DND-41 (cell line): ENCODE data around the gene NGRN.
A peak's percentile ranks its signal among the peaks of the same experiment; 100 is the strongest.

Experiments used
- ATAC-seq: fragments of 200-7000 bp; cut with Tn5 transposase; 3 replicates; pipeline ENCODE4 v1.9.1; 2021; ENCODE audit warnings: low read depth; ENCODE audit not compliant: insufficient read depth
- DNase-seq: peaks from one replicate; pipeline ENCODE4 v3.0.0-alpha.2; 2020
- H2AFZ ChIP-seq: 2 replicates; pipeline ENCODE4 v1.6.0; 2012; ENCODE audit warnings: low read depth, low read length
- H3K27ac ChIP-seq: 2 replicates; pipeline ENCODE4 v1.5.1; 2012; ENCODE audit warnings: low read length, inconsistent platforms
- H3K27me3 ChIP-seq: fragments of 200-600 bp; sonication (generic); 2 replicates; pipeline ENCODE4 v1.6.0; 2012; ENCODE audit warnings: low read length, mild to moderate bottlenecking, inconsistent platforms; ENCODE audit not compliant: insufficient read depth, poor library complexity
- H3K36me3 ChIP-seq: 2 replicates; pipeline ENCODE4 v1.5.1; 2012; ENCODE audit warnings: low read length, inconsistent platforms; ENCODE audit not compliant: insufficient read depth
- H3K4me1 ChIP-seq: 2 replicates; pipeline ENCODE4 v1.5.1; 2012; ENCODE audit warnings: mild to moderate bottlenecking, low read length; ENCODE audit not compliant: insufficient read depth
- H3K4me2 ChIP-seq: 2 replicates; pipeline ENCODE4 v1.6.0; 2012; ENCODE audit warnings: mild to moderate bottlenecking, moderate library complexity, low read length, inconsistent platforms; ENCODE audit not compliant: insufficient read depth
- H3K4me3 ChIP-seq, 2 experiments: fragments of 200-600 bp in 1 of 2; shearing (Covaris generic) in 1 of 2; 2 replicates each; pipeline ENCODE4 v1.5.1; 2012 to 2016; ENCODE audit warnings: inconsistent platforms in 2 of 2, low read length in 2 of 2, mild to moderate bottlenecking in 2 of 2, low read depth in 1 of 2, moderate library complexity in 1 of 2
- H3K79me2 ChIP-seq: 2 replicates; pipeline ENCODE4 v1.6.0; 2012; ENCODE audit warnings: low read length, inconsistent platforms; ENCODE audit not compliant: insufficient read depth
- H3K9ac ChIP-seq: 2 replicates; pipeline ENCODE4 v1.6.0; 2012; ENCODE audit warnings: low read depth, mild to moderate bottlenecking, inconsistent platforms, low read length, moderate library complexity
- H3K9me3 ChIP-seq: 2 replicates; pipeline ENCODE4 v1.5.1; 2012; ENCODE audit warnings: low read length, moderate library complexity, mild to moderate bottlenecking, inconsistent platforms; ENCODE audit not compliant: insufficient read depth, severe bottlenecking
- H4K20me1 ChIP-seq: 2 replicates; pipeline ENCODE4 v1.6.0; 2012; ENCODE audit warnings: low read length; ENCODE audit not compliant: insufficient read depth
- EZH2 ChIP-seq: IDR thresholded peaks from 3 replicates; pipeline ENCODE4 v1.6.1; 2012; ENCODE audit warnings: borderline replicate concordance, low read depth, mild to moderate bottlenecking, moderate library complexity, low read length, inconsistent platforms; ENCODE audit not compliant: severe bottlenecking
- TF ChIP-seq, protein P1 (sequence below): IDR thresholded peaks from 2 replicates; pipeline ENCODE4 v1.5.1; 2012; ENCODE audit warnings: borderline replicate concordance, low read length, moderate library complexity, mild to moderate bottlenecking; ENCODE audit not compliant: poor library complexity, severe bottlenecking; ENCODE audit errors: extremely low read depth

Gene NGRN

DNA sequence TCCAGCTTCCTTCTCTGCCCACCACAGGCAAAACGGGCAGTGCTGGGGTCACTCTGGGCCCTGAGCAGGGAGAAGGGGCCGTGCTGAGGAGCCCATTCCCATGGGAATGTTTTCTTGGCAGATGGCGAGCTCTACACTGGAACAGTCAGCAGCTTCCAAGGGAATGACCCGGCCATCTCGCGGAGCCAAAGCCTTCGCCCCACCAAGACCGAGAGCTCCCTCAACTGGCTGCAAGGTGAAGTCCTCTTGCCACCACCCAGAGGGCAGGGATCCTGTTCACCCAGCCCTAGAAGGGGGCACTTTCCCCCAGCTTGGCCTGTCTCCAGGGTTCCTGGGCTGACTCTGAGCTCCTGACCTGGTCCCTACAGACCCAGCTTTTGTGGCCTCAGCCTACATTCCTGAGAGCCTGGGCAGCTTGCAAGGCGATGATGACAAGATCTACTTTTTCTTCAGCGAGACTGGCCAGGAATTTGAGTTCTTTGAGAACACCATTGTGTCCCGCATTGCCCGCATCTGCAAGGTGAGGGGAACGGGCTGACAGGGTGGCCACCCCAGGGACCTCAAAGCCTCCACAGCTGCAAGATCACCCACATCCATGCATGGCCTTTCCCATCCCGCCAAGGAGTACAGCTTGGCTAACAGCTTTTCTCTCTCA is 44.1 kb upstream of the NGRN start:
- Histone ChIP-seq H3K4me1 (no peaks in the 10 kb centered on the region), H3K9me3 (no peaks in the 10 kb centered on the region), H4K20me1 (no peaks in the 10 kb centered on the region), H3K4me3 (no peak overlapping the region), H2AFZ (no peak overlapping the region), H3K27me3 (no peaks in the 10 kb centered on the region), H3K36me3 (no peaks in the 10 kb centered on the region), H3K79me2 (no peaks in the 10 kb centered on the region), H3K9ac (no peak overlapping the region), H3K27ac (no peak overlapping the region), H3K4me2 (no peak overlapping the region)
- TF ChIP-seq, protein P1, sequence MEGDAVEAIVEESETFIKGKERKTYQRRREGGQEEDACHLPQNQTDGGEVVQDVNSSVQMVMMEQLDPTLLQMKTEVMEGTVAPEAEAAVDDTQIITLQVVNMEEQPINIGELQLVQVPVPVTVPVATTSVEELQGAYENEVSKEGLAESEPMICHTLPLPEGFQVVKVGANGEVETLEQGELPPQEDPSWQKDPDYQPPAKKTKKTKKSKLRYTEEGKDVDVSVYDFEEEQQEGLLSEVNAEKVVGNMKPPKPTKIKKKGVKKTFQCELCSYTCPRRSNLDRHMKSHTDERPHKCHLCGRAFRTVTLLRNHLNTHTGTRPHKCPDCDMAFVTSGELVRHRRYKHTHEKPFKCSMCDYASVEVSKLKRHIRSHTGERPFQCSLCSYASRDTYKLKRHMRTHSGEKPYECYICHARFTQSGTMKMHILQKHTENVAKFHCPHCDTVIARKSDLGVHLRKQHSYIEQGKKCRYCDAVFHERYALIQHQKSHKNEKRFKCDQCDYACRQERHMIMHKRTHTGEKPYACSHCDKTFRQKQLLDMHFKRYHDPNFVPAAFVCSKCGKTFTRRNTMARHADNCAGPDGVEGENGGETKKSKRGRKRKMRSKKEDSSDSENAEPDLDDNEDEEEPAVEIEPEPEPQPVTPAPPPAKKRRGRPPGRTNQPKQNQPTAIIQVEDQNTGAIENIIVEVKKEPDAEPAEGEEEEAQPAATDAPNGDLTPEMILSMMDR, result peak; percentile 62
- no peak for TF ChIP-seq EZH2
- ATAC-seq, result 0 out of 3 replicates have a peak, but pooled peaks have one; percentile 56
- DNase-seq, result peak; percentile 28

DNA sequence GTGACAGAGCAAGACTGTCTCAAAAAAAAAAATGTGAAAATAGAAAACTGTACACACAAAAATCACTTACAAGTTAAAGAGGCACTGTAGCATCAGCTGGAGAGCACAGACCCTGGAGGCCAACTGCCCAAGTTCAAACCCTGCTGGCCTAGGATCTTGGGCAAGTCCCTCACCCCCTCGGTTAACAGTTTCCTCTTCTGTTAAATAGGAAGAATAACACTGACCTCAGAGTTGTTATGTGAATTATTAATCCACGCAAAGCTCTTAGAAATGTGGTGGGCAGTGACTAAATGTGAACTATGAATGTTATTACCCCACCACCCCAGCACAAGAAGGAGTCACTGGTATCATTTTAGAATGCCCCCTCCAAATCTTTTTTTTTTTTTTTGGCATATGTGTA is 42.9 kb upstream of the NGRN start:
- H3K4me3 ChIP-seq, result no peak overlapping the region
- H3K27ac ChIP-seq, result no peak overlapping the region
- TF ChIP-seq, protein P1, result no peak
- no peak for TF ChIP-seq EZH2
- no peaks in the 10 kb centered on the region for H3K79me2 ChIP-seq
- H3K4me1 ChIP-seq, result no peaks in the 10 kb centered on the region
- DNase-seq (no peak), ATAC-seq (no peak)
- no peak overlapping the region for H2AFZ ChIP-seq
- no peak overlapping the region for H3K4me2 ChIP-seq
- no peaks in the 10 kb centered on the region for H4K20me1 ChIP-seq
- H3K9ac ChIP-seq, result no peak overlapping the region
- no peaks in the 10 kb centered on the region for H3K9me3 ChIP-seq
- H3K27me3 ChIP-seq, result no peaks in the 10 kb centered on the region
- H3K36me3 ChIP-seq, result no peaks in the 10 kb centered on the region

DNA sequence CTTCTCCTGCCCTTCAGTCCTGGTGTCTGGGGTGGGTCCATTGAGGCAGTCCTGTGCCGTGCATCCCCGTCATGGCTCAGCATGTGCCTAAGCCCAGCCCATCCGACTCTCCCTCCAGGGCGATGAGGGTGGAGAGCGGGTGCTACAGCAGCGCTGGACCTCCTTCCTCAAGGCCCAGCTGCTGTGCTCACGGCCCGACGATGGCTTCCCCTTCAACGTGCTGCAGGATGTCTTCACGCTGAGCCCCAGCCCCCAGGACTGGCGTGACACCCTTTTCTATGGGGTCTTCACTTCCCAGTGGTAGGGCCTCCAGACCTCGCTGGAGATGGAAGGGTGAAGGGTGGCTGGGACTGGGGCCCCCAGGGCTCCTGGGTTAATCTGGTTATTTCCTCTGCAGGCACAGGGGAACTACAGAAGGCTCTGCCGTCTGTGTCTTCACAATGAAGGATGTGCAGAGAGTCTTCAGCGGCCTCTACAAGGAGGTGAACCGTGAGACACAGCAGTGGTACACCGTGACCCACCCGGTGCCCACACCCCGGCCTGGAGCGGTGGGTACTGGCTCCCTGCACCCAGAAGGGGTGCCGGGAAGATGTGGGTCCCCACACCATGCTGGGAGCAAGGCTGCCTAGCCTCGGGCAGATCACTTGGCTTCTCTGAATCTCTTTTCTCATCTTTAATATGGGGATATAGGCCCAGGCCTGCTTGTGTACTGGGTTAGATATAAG is 41.9 kb upstream of the NGRN start:
- Histone ChIP-seq H4K20me1 (no peaks in the 10 kb centered on the region), H3K9me3 (no peaks in the 10 kb centered on the region), H3K79me2 (no peaks in the 10 kb centered on the region), H3K36me3 (no peaks in the 10 kb centered on the region), H3K4me3 (no peak overlapping the region), H3K9ac (no peak overlapping the region), H3K27ac (no peak overlapping the region), H3K27me3 (no peaks in the 10 kb centered on the region), H3K4me1 (no peaks in the 10 kb centered on the region), H3K4me2 (no peak overlapping the region), H2AFZ (no peak overlapping the region)
- no peak for TF ChIP-seq EZH2
- TF ChIP-seq, protein P1, result no peak
- DNase-seq, result no peak
- no peak for ATAC-seq
